Right lobe of liver (tissue), 6 donors: Measurements from ENCODE around the gene POU3F2. TPM values are rescaled to one million over a fixed set of nuclear protein-coding genes. Genes with fewer than 3 reads are reported as not detected.

Experiments
- ATAC-seq, 4 donors: fragments of 200-7000 bp; cut with Tn5 transposase; one replicate each; pipeline ENCODE4 v1.9.1; 2020; ENCODE audit warnings: mild to moderate bottlenecking in 4 of 4, moderate library complexity in 4 of 4
- DNase-seq, 3 donors: peaks; one replicate each; pipeline ENCODE4 v3.0.0-alpha.2; 2020
- H3K27ac ChIP-seq, 3 donors: fragments of 200-600 bp; one replicate each; pipeline ENCODE4 v1.8.0; 2022
- H3K27me3 ChIP-seq, 2 donors: fragments of 200-600 bp; one replicate each; pipeline ENCODE4 v1.8.0; 2022
- H3K36me3 ChIP-seq, 4 donors: fragments of 200-600 bp; sonication (generic) in 1 of 4; one replicate each; pipeline versions ENCODE4 v1.5.1 to v1.8.0; 2017 to 2022; ENCODE audit warnings: control low read depth in 1 of 4
- H3K4me1 ChIP-seq, 4 donors: fragments of 200-600 bp; sonication (generic) in 1 of 4; one replicate each; pipeline versions ENCODE4 v1.5.1 to v1.8.0; 2017 to 2022; ENCODE audit warnings: control low read depth in 1 of 4
- H3K4me3 ChIP-seq, 3 donors: fragments of 200-600 bp; one replicate each; pipeline ENCODE4 v1.8.0; 2022
- H3K9me3 ChIP-seq, 4 donors: fragments of 200-600 bp; sonication (generic) in 1 of 4; one replicate each; pipeline versions ENCODE4 v1.5.1 to v1.8.0; 2017 to 2022; ENCODE audit warnings: control low read depth in 1 of 4
- POLR2A ChIP-seq: fragments of 450-650 bp; IDR thresholded peaks from one replicate; pipeline ENCODE4 v1.6.1; 2017; ENCODE audit warnings: antibody characterized with exemption, mild to moderate bottlenecking
- WGBS: methylation state at CpG from one replicate; pipeline ENCODE4 v1.1.6; 2018; ENCODE audit warnings: low coverage, low lambda C conversion rate; ENCODE audit not compliant: insufficient coverage; ENCODE audit errors: missing lambda C conversion rate; 5-methylcytosine and 5-hydroxymethylcytosine counted together
- intact Hi-C, 2 donors: fragments of 100-400 bp; cut with DNase I; formaldehyde crosslinking; loops; one replicate each; pipeline versions ENCODE4 v1.11.2 to v1.14.1; 2022
- total RNA-seq, 6 experiments: library from RNA; depleted of rRNA in 2 of 6; stranded (reverse); fragments of >200 nt in 2 of 6; fragmentation: NEBNext Ultra II Directional in 3 of 6; extraction: Animal tissue kit (Norgen Biotek cat#: 25700) in 3 of 6; gene quantifications; one replicate each; pipeline versions ENCODE4 v1.1.0 to v1.2.4, GENCODE V29; 2016 to 2023
- TF ChIP-seq, protein P1 (sequence below), 4 donors: fragments of 200-600 bp in 3 of 4; fragments of 450-650 bp in 1 of 4; IDR thresholded peaks; one replicate each; pipeline versions ENCODE4 v1.5.1 to v1.8.0; 2016 to 2022; ENCODE audit warnings: antibody characterized with exemption in 4 of 4, mild to moderate bottlenecking in 2 of 4
- donor health status: DM: no; HTN: yes; CAD: no.
- donor health status: DM: no; HTN: no; CAD: no.
- donor health status: DM: no; HTN: no; CAD: no.
- donor health status: DM: no; HTN: yes; CAD: no.
- donor health status: DM: no; HTN: yes; CAD: no.

Gene POU3F2
- total RNA-seq, 6 experiments from 2014 or later, result not detected

DNA sequence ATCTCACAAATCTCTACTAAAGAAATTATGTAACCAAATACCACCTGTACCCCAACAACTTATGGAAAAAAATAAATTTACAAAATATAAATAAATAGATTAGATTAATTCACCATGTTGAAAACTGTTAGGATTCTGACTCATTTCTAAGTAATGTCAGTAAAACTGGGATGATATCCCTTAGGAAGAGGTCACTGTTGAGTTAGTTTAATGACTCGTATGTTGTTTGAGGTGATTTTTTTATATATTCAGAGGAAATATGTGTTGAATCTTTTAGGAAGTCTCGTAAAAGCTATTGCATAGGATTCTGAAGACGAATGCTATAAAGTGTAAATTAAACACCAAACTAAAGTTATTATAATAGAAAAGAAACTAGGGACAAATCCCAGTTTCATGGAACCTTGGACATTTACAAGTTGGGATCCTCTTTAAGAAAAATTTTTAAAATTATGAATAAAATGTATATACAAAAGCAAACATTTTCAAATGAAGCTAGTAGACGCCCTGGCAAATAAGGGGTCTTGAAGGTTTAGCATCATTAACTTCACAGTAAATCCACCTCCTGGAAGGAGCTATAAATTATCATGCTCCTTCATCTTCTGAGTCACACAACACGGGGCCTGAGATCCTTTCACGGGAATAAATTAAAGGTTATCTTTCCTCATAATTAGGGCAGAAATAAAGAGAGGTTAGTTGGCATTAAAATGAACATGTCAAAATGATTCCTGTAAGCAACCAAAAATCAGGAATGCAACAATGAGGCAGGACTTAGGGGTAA is 37.0 kb upstream of the POU3F2 start:
- H3K4me3 ChIP-seq, result no peak overlapping the region
- intact Hi-C loops, result no loop called here
- WGBS, result 51% methylated on average over 6 of the region's 6 CpGs

DNA sequence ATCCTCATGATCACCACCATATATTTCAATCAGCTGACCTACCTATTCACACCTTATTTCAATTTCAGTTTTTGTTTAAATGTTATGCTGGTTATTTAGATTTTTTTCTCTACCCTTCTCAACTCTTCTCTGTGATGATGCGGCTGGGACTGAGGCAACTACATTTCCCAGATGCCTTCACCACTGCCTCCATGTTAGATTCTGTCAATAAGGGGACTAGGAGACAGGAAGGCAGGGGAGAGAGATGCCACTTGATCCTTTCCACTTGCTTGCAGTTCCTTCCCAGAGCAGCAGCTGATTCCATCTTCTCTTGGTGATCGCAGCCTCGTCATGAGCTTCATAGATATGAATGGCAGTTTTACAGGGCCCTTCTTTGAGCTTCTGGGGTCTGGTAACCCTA is 33.5 kb upstream of the POU3F2 start:
- intact Hi-C loops, result no loop called here
- Histone ChIP-seq H3K4me1 (no peaks in the 10 kb centered on the region), H3K27me3 (no peaks in the 10 kb centered on the region), H3K36me3 (no peaks in the 10 kb centered on the region), H3K4me3 (no peak overlapping the region), H3K27ac (no peak overlapping the region), H3K9me3 (no peaks in the 10 kb centered on the region)
- TF ChIP-seq POLR2A, result no peak
- TF ChIP-seq, protein P1, sequence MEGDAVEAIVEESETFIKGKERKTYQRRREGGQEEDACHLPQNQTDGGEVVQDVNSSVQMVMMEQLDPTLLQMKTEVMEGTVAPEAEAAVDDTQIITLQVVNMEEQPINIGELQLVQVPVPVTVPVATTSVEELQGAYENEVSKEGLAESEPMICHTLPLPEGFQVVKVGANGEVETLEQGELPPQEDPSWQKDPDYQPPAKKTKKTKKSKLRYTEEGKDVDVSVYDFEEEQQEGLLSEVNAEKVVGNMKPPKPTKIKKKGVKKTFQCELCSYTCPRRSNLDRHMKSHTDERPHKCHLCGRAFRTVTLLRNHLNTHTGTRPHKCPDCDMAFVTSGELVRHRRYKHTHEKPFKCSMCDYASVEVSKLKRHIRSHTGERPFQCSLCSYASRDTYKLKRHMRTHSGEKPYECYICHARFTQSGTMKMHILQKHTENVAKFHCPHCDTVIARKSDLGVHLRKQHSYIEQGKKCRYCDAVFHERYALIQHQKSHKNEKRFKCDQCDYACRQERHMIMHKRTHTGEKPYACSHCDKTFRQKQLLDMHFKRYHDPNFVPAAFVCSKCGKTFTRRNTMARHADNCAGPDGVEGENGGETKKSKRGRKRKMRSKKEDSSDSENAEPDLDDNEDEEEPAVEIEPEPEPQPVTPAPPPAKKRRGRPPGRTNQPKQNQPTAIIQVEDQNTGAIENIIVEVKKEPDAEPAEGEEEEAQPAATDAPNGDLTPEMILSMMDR (IDR thresholded peaks at IDR 0.05), result no peak
- ATAC-seq, result no peak
- 43% methylated on average over 3 of the region's 3 CpGs for WGBS
- no peak for DNase-seq

More for the DNA sequence above, 37.0 kb upstream of the POU3F2 start:
- no peaks in the 10 kb centered on the region for H3K36me3 ChIP-seq
- no peaks in the 10 kb centered on the region for H3K27me3 ChIP-seq
- DNase-seq, result no peak
- H3K4me1 ChIP-seq, result no peaks in the 10 kb centered on the region
- H3K9me3 ChIP-seq, result no peaks in the 10 kb centered on the region
- no peak for ATAC-seq
- TF ChIP-seq, protein P1 (IDR thresholded peaks at IDR 0.05), result no peak
- TF ChIP-seq POLR2A, result no peak
- no peak overlapping the region for H3K27ac ChIP-seq

DNA sequence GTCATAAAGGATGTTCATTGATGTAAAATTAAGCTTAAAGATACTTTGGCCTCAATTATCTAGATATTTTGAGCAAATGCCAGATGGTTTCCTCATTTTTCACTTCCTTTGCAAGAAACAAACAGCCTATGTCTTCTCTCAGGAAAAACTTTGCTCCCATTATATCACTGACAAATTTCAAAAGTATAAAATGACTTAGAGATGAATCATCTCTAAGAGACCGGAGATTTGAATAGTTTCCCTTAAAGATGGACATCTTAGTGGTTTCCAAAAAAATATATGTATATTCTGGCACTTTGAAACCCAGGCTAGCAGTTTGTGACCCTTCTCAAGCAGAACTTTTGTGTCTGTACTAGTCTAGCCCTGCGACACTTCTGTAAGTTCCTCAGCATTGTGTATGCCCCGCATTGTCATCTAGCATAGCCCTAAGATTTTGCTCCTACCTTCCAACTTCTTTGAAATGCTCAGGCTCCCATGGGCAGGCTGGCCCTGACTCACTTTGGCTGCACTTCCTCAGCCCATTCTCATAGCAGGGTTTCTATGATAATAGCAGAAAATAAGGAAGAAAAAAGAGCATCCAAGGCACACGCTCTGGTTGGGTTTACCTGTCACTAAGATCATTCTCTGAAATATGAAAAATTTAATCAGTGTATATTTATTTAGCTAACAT is 25.7 kb upstream of the POU3F2 start:
- 85% methylated on average over 4 of the region's 4 CpGs for WGBS
- intact Hi-C loops, result no loop called here

DNA sequence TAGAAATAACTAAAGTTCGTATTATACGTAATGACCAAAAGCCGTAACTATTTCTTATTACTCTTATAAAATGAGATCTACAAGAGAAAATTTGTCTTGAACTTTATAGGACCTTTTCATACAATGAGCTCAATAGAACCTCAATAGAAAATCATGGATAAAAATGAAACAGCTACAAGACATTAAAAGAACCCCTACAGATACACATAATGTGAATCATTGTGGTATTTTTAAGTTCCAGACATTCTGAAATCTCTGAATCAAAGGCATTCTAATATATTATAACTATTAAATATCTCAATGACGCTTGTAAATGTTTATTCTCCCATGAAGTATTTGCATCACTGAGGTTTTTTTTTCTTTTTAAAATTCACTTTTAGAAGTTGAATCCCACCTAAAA is 22.2 kb upstream of the POU3F2 start:
- no peaks in the 10 kb centered on the region for H3K27me3 ChIP-seq
- TF ChIP-seq POLR2A, result no peak
- TF ChIP-seq, protein P1 (IDR thresholded peaks at IDR 0.05), result no peak
- no peaks in the 10 kb centered on the region for H3K4me1 ChIP-seq
- no peaks in the 10 kb centered on the region for H3K36me3 ChIP-seq
- no peaks in the 10 kb centered on the region for H3K9me3 ChIP-seq
- WGBS, result 67% methylated on average over 4 of the region's 4 CpGs
- no peak overlapping the region for H3K27ac ChIP-seq
- DNase-seq (no peak), ATAC-seq (no peak)
- H3K4me3 ChIP-seq, result no peak overlapping the region
- intact Hi-C loops, result no loop called here

More for the DNA sequence above, 25.7 kb upstream of the POU3F2 start:
- Histone ChIP-seq H3K36me3 (no peaks in the 10 kb centered on the region), H3K4me3 (no peak overlapping the region), H3K9me3 (no peaks in the 10 kb centered on the region), H3K27ac (no peak overlapping the region), H3K4me1 (no peaks in the 10 kb centered on the region), H3K27me3 (no peaks in the 10 kb centered on the region)
- DNase-seq (no peak), ATAC-seq (no peak)
- TF ChIP-seq POLR2A, result no peak
- TF ChIP-seq, protein P1 (IDR thresholded peaks at IDR 0.05), result no peak
